ENCODE measurements around the gene TMEM39B. TPM values are rescaled to one million over a fixed set of nuclear protein-coding genes. Genes with fewer than 3 reads are reported as not detected.

TMEM39B gene
- total and polyA plus RNA-seq, 2 donors (not counting 1 experiment from before 2014, with no cell fraction given) = 30.9 to 32.3 TPM

DNA sequence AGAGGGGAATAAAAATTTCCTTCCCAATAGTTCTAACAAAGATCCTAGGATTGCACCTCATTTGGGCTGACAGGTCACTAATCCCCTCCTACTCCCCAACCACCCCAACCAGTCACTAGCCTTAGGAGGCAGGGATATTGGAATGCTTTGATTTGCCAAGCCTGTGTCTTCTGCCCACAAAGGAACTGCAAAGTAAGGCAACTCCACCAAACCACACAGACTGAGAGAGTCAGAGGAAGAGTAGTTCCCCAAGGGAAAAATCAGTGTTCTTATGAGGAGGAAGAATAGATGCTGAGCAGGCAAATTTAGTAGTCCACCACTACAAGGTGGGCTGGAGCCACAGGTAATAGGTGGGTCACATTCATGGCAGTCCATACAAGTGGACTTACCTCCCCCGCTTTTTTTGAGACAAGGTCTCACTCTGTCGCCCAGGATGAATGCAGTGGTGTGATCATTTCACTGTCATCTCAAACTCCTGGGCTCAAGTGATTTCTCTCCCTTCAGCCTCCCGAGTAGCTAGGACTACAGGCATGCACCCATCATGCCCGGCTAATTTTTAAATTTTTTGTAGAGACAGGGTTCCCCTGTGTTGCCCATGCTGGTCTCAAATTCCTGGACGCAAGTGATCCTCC, 3.7 kb upstream of the TMEM39B start:
- ChIA-PET POLR2A (interaction anchor here (0.7 kb wide), 1 partner anchor 124 kb away, joined by 4 read pairs; no protein-coding TSS in a partner anchor), CTCF (interaction anchor here (0.7 kb wide), 1 partner anchor 51 kb away, joined by 3 read pairs; no protein-coding TSS in a partner anchor)

More for the DNA sequence above, 3.7 kb upstream of the TMEM39B start:
- Histone ChIP-seq H2AFZ (ENCODE audit: insufficient read depth, low read depth, low read length, poor library complexity, severe bottlenecking) (no peak overlapping the region), H3K9me3 (ENCODE audit: control extremely low read depth in 1 of 3, control insufficient read depth in 2 of 3, insufficient read depth in 1 of 3, low read length in 2 of 3) (no peaks in the 10 kb centered on the region), H3K36me3 (replicated peaks in 1 of 2; ENCODE audit: control extremely low read depth in 1 of 2, control insufficient read depth in 1 of 2, extremely low read depth in 1 of 2, insufficient read depth in 2 of 2, low read length in 1 of 2) (no peaks in the 10 kb centered on the region), H3K79me2 (ENCODE audit: control insufficient read depth, insufficient read depth, low read length) (peaks cover 7% of the 10 kb centered on the region), H3K4me2 (replicated peaks; ENCODE audit: low read depth, low read length, poor library complexity, severe bottlenecking) (no peak overlapping the region), H3K27ac (ENCODE audit: low read length in 2 of 2) (no peak overlapping the region), H3K4me3 (ENCODE audit: control extremely low read depth in 1 of 5, extremely low read depth in 1 of 5, insufficient read depth in 1 of 5, low read depth in 2 of 5, low read length in 4 of 5) (no peak overlapping the region), H4K20me1 (ENCODE audit: control insufficient read depth, insufficient read depth, low read length, poor library complexity, severe bottlenecking) (peaks cover 6% of the 10 kb centered on the region), H3K27me3 (replicated peaks in 1 of 4; ENCODE audit: control extremely low read depth in 1 of 4, control insufficient read depth in 3 of 4, insufficient read depth in 4 of 4, low read length in 3 of 4) (no peaks in the 10 kb centered on the region), H3K4me1 (ENCODE audit: control insufficient read depth in 2 of 2, insufficient read depth in 2 of 2, low read length in 2 of 2) (peaks cover 21 to 28% of the 10 kb centered on the region in 2 donors), H3K9ac (ENCODE audit: low read length) (no peak overlapping the region)
- no peaks in the 10 kb centered on the region for H3K27me3 Mint-ChIP-seq
- no peak overlapping the region for H3K27ac Mint-ChIP-seq
- peaks cover 19% of the 10 kb centered on the region for H3K4me1 Mint-ChIP-seq
- TF ChIP-seq, protein P1, sequence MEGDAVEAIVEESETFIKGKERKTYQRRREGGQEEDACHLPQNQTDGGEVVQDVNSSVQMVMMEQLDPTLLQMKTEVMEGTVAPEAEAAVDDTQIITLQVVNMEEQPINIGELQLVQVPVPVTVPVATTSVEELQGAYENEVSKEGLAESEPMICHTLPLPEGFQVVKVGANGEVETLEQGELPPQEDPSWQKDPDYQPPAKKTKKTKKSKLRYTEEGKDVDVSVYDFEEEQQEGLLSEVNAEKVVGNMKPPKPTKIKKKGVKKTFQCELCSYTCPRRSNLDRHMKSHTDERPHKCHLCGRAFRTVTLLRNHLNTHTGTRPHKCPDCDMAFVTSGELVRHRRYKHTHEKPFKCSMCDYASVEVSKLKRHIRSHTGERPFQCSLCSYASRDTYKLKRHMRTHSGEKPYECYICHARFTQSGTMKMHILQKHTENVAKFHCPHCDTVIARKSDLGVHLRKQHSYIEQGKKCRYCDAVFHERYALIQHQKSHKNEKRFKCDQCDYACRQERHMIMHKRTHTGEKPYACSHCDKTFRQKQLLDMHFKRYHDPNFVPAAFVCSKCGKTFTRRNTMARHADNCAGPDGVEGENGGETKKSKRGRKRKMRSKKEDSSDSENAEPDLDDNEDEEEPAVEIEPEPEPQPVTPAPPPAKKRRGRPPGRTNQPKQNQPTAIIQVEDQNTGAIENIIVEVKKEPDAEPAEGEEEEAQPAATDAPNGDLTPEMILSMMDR (IDR thresholded peaks at IDR 0.05) = no peak
- no peak for TF ChIP-seq EZH2 (IDR thresholded peaks at IDR 0.05; ENCODE audit: borderline replicate concordance, insufficient read depth, low read depth, low read length, poor library complexity, severe bottlenecking)
- no peak overlapping the region for H3K4me3 Mint-ChIP-seq
- WGBS (ENCODE audit: insufficient coverage) = 93% methylated on average over 2 of the region's 5 CpGs
- intact Hi-C loops (cut with micrococcal nuclease) = no loop called here
- DNase-seq (no peak), ATAC-seq (ENCODE audit: low read depth) (no peak)
- H3K9me3 Mint-ChIP-seq (ENCODE audit: insufficient read depth) = no peaks in the 10 kb centered on the region

Measured in B cell (primary cell).